Stomach (tissue), 9 donors: ENCODE data around the gene PBX2. TPM values are rescaled to one million over a fixed set of nuclear protein-coding genes. Genes with fewer than 3 reads are reported as not detected.

Experiments used
- DNase-seq, 2 donors: peaks; one replicate each; pipeline versions ENCODE4 v3.0.0 to v3.0.0-alpha.2; 2013 to 2019
- H3K27ac ChIP-seq, 5 donors: fragments of 200-600 bp in 4 of 5; sonication (generic) in 4 of 5; one replicate each; pipeline ENCODE4 v1.5.1; 2013 to 2019; ENCODE audit warnings: mild to moderate bottlenecking in 1 of 5, moderate library complexity in 1 of 5
- H3K27me3 ChIP-seq, 3 donors: fragments of 200-600 bp; sonication (generic); one replicate each; pipeline ENCODE4 v1.5.1; 2017 to 2019; ENCODE audit warnings: mixed run types in 1 of 3
- H3K36me3 ChIP-seq, 4 donors: fragments of 200-600 bp; sonication (generic); 1 replicate in 3 of 4; 2 replicates in 1 of 4; pipeline ENCODE4 v1.5.1; 2016 to 2019
- H3K4me1 ChIP-seq, 4 donors: fragments of 200-600 bp; sonication (generic); one replicate each; pipeline ENCODE4 v1.5.1; 2016 to 2019
- H3K4me3 ChIP-seq, 4 donors: fragments of 200-600 bp; sonication (generic) in 3 of 4; one replicate each; pipeline ENCODE4 v1.5.1; 2016 to 2019; ENCODE audit warnings: mild to moderate bottlenecking in 1 of 4
- H3K9me3 ChIP-seq, 4 donors: fragments of 200-600 bp; sonication (generic); one replicate each; pipeline ENCODE4 v1.5.1; 2016 to 2019
- EP300 ChIP-seq: sonication (generic); formaldehyde crosslinking; IDR thresholded peaks from one replicate; pipeline ENCODE4 v1.6.1; 2017; ENCODE audit warnings: antibody characterized with exemption
- POLR2A ChIP-seq, 4 donors: fragments of 450-650 bp; IDR thresholded peaks; one replicate each; pipeline ENCODE4 v1.6.1; 2016; ENCODE audit warnings: antibody characterized with exemption in 4 of 4, control low read depth in 2 of 4, mild to moderate bottlenecking in 1 of 4, moderate library complexity in 1 of 4
- POLR2AphosphoS5 ChIP-seq, 3 donors: sonication (generic); formaldehyde crosslinking; IDR thresholded peaks; one replicate each; pipeline ENCODE4 v1.6.1; 2016; ENCODE audit warnings: antibody characterized with exemption in 3 of 3
- WGBS, 5 donors: extraction: QIAGEN DNeasy Blood & Tissue Kit in 3 of 5; methylation state at CpG; one replicate each; pipeline versions ENCODE4 v1.1.5 to v1.1.7; 2013 to 2018; 5-methylcytosine and 5-hydroxymethylcytosine counted together
- intact Hi-C: fragments of 100-400 bp; cut with DNase I; formaldehyde crosslinking; loops from one replicate; pipeline ENCODE4 v1.15.1; 2023; ENCODE audit warnings: low total_unique reads
- polyA plus RNA-seq, 3 donors: library from polyadenylated mRNA; stranded (reverse); fragments of 200-250 nt; gene quantifications; one replicate each; pipeline ENCODE4 v1.2.3, GENCODE V29; 2013
- total RNA-seq, 5 donors: library from RNA; depleted of rRNA; stranded (reverse); fragments of >200 nt; gene quantifications; one replicate each; pipeline versions ENCODE4 v1.1.0 to v1.2.3, GENCODE V29; 2014 to 2016
- TF ChIP-seq, protein P1 (sequence below), 7 experiments: fragments of 450-650 bp in 4 of 7; fragments of 200-600 bp in 3 of 7; sonication (generic) in 3 of 7; IDR thresholded peaks; one replicate each; pipeline ENCODE4 v1.5.1; 2016 to 2019; ENCODE audit warnings: antibody characterized with exemption in 7 of 7, control low read depth in 2 of 7, mild to moderate bottlenecking in 1 of 7
- donor health status: healthy with polysubstance abuse.
- donor health status: Bipolar disorder and iron deficiency.
- donor health status: healthy.

The PBX2 gene
- total and polyA plus RNA-seq, 8 donors: 23.5 to 50.3 (median 35.1) TPM

DNA sequence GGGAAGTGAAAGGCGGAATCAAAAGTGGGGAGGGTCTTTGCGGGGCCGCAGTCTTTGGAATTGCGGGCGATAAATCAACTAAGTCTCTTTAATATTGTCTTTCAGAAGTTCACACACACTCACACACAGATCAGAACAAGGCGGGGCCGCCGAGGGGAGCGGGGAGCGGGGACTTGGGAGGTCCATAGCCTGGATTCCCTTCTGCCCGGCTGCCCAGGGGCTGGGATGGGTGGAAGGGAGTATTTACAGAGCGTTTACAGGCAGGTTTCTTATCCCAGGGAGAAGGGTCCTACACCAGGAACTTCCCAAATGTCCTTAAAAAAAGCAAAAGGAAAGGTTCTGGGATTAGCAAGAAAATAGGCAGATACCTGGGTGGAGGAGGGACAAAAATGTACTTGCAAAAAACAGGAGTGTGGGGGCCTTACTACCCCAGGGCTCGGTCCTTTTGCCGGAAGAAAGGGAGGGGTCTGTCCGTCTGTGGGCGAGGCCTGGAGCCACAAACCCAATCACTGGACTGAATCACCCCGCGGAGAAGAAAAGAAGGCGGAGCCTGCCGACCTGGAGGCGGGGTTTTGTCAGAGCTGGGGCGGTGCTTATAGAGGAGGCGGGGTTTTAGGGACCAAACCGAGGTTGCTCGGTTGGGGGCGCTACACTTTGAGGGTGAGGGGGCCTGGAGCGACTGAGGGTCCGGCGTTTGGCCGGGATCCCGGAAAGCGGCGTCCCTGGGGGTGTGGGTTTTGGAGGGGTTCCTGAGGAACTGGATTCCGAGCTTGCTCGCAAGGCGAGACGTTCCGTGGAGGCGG lies 41.5 kb downstream of the PBX2 start:
- H3K9me3 ChIP-seq: no peaks in the 10 kb centered on the region
- TF ChIP-seq POLR2A (IDR thresholded peaks at IDR 0.05) (no peak), EP300 (no peak), POLR2AphosphoS5 (IDR thresholded peaks at IDR 0.05) (peak in 1 of 3 donors; percentile 44)
- TF ChIP-seq, protein P1, sequence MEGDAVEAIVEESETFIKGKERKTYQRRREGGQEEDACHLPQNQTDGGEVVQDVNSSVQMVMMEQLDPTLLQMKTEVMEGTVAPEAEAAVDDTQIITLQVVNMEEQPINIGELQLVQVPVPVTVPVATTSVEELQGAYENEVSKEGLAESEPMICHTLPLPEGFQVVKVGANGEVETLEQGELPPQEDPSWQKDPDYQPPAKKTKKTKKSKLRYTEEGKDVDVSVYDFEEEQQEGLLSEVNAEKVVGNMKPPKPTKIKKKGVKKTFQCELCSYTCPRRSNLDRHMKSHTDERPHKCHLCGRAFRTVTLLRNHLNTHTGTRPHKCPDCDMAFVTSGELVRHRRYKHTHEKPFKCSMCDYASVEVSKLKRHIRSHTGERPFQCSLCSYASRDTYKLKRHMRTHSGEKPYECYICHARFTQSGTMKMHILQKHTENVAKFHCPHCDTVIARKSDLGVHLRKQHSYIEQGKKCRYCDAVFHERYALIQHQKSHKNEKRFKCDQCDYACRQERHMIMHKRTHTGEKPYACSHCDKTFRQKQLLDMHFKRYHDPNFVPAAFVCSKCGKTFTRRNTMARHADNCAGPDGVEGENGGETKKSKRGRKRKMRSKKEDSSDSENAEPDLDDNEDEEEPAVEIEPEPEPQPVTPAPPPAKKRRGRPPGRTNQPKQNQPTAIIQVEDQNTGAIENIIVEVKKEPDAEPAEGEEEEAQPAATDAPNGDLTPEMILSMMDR (IDR thresholded peaks at IDR 0.05): peak in 2 of 7 experiments; percentile 20
- intact Hi-C loops: no loop called here
- H3K27me3 ChIP-seq: peaks cover 0 to 34% (median 0%) of the 10 kb centered on the region in 3 donors
- peaks cover 0 to 13% (median 5%) of the 10 kb centered on the region in 4 donors for H3K36me3 ChIP-seq
- peak overlapping the region; percentile 32 to 44 (median 40) for H3K4me3 ChIP-seq
- WGBS, 5 donors: 20 to 47% (median 23%) methylated on average over 39 of the region's 39 CpGs
- peak overlapping the region in 3 of 5 donors; percentile 46 to 55 (median 54) for H3K27ac ChIP-seq
- peaks cover 21 to 51% (median 41%) of the 10 kb centered on the region in 4 donors for H3K4me1 ChIP-seq
- DNase-seq: peak; percentile 86 to 91

DNA sequence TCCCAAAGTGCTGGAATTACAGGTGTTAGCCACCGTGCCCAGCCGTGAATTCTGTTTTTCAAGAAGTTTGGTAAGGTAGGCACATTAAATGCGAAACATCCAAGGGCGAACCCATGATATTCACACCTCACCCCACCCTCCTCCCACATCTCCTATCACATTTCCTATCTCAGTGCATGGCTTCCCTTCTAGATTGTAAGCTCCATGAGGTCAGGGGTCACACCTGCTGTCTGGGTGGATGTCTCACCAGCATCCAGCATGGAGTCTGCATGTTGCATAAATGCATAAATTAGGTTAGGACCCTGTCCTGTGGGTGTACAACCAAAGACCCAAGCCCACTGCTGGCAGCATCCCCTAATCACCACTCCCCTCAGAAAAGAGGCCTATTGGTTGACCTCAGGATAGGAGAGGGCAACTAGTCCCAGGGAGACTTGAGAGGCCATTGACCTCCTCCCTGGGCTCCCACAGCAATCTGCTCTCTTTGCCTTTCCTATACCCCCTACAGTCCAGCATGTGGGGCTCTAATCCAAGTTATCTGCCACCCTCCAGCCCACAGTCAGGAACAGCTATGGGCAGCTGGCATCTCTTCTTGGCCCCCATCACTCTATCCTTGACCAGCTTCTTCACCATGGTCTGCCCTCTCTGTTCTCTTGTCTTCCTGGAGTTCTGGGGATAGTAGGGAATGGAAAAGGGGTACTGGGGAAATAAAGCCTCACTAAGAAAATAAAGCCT lies 42.4 kb downstream of the PBX2 start:
- peaks cover 0 to 13% (median 5%) of the 10 kb centered on the region in 4 donors for H3K36me3 ChIP-seq
- TF ChIP-seq POLR2A (IDR thresholded peaks at IDR 0.05) (no peak), EP300 (no peak), POLR2AphosphoS5 (IDR thresholded peaks at IDR 0.05) (no peak)
- TF ChIP-seq, protein P1 (IDR thresholded peaks at IDR 0.05): no peak
- no peaks in the 10 kb centered on the region for H3K9me3 ChIP-seq
- DNase-seq: no peak
- H3K27ac ChIP-seq: no peak overlapping the region
- H3K27me3 ChIP-seq: peaks cover 0 to 34% (median 0%) of the 10 kb centered on the region in 3 donors
- H3K4me3 ChIP-seq: peak overlapping the region in 3 of 4 donors; percentile 32 to 44 (median 37)
- peaks cover 12 to 42% (median 32%) of the 10 kb centered on the region in 4 donors for H3K4me1 ChIP-seq
- WGBS, 5 donors: 83 to 96% (median 92%) methylated on average over 4 of the region's 4 CpGs
- intact Hi-C loops: no loop called here

DNA sequence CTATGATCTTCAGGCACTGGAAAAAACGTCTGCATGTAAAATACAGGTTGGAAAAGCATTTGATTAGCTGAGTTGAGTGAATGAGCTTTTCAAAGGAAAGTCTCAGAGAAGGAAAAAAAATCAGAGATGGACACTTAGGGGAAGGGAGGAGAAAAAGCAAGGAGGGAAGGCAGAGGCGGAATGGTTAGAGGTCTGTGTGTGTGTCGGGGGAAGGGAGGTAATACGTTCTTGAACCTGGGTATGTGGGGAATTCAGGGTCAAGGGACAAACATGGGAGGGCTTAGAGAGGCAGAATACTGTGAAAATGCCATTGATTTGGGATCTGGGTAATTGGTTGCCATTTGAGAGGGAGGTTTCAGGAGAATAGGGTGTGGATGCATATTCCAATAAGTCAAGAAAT lies 43.3 kb downstream of the PBX2 start:
- Histone ChIP-seq H3K4me1 (peaks cover 5 to 35% (median 25%) of the 10 kb centered on the region in 4 donors), H3K27me3 (peaks cover 0 to 30% (median 0%) of the 10 kb centered on the region in 3 donors), H3K4me3 (no peak overlapping the region), H3K36me3 (peaks cover 0 to 13% (median 5%) of the 10 kb centered on the region in 4 donors), H3K27ac (peak overlapping the region in 1 of 5 donors; percentile 1), H3K9me3 (no peaks in the 10 kb centered on the region)
- intact Hi-C loops: no loop called here
- 43 to 51% (median 46%) methylated on average over 4 of the region's 4 CpGs for WGBS, 5 donors
- TF ChIP-seq EP300 (no peak), POLR2AphosphoS5 (IDR thresholded peaks at IDR 0.05) (no peak), POLR2A (IDR thresholded peaks at IDR 0.05) (no peak)
- TF ChIP-seq, protein P1 (IDR thresholded peaks at IDR 0.05): no peak
- DNase-seq: no peak

DNA sequence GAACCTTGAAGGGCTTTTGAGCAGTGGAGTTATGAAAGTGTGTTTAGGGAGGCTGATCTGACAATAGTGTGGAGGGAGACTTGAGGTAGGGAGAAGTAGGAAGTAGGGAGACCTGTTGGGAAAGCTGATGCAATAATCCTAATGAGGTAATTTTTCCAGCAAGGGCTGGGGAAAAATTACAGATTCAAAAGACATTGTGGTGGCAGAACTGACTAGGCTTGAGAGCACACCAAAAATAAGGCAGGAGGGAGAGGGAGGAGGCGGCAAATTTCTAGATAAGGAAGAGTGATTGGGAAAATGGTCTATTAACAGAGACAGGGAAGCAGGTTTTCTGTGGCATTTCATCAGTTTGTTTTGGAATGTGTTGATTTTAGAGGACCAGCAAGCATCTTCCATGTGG lies 43.7 kb downstream of the PBX2 start:
- peak overlapping the region in 1 of 5 donors; percentile 1 for H3K27ac ChIP-seq
- H3K27me3 ChIP-seq: peaks cover 0 to 26% (median 0%) of the 10 kb centered on the region in 3 donors
- no peaks in the 10 kb centered on the region for H3K9me3 ChIP-seq
- peaks cover 0 to 13% (median 5%) of the 10 kb centered on the region in 4 donors for H3K36me3 ChIP-seq
- intact Hi-C loops: no loop called here
- H3K4me3 ChIP-seq: no peak overlapping the region
- peaks cover 5 to 32% (median 23%) of the 10 kb centered on the region in 4 donors for H3K4me1 ChIP-seq
- DNase-seq: peak in 1 of 2 donors; percentile 28
- TF ChIP-seq POLR2A (IDR thresholded peaks at IDR 0.05): no peak
- TF ChIP-seq POLR2AphosphoS5 (IDR thresholded peaks at IDR 0.05): no peak
- WGBS, 5 donors: 60 to 80% (median 67%) methylated on average over 1 of the region's 1 CpG
